Measurements from ENCODE around the gene SPRYD3.

DNA sequence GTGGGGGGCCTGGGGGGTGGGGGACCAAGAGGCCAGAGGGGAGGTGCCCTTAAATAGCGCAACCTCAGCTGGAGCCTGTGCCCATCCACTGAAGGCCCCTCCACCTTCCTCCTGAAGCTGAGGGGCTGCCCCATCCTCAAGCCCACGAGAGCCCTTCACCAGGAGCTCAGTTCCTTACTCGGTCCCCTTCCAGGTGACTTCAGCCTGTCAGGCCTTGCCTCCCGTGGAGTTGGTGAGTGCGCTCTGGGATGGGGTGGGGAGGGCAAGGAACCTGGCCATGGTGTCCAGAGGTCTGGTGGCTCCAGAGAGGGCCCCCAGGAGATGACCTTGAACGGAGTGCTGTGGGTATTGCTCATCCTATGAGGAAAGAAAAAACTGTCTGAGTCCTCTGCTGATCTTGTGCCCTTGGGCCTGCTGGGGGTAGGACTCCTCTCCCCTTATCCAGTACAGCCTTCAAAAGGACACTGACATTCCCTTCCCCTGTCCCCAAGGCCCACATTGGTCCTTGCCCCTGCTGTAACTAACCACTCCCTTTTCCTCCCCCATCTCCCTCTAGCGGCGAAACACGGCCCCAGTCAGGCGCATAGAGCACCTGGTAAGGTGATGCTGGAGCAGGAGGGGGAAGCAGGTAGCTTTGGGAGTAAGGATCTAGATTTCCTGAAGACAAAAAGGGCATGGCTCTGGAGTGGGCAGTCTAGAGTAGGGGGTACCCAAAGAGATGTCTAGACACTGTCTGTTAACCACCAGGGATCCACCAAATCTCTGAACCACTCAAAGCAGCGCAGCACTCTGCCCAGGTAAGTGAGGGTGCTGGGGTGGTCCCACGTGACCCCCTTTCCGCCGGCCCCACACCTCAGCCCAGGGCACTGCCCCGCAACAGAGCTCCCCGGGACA, 25.7 kb downstream of the SPRYD3 start:
- peak; percentile 49 for TF ChIP-seq POLR2AphosphoS5 (IDR thresholded peaks at IDR 0.05; ENCODE audit: low read depth, low read length)
- no peak for TF ChIP-seq RAD21 (IDR thresholded peaks at IDR 0.05; ENCODE audit: low read depth)
